GM12874 (cell line): ENCODE measurements around the gene KRTAP9-4.
"Not testable (repeated sequence)": the region's sequence is repeated elsewhere in the genome, so short reads cannot be mapped to it uniquely, and the experiment has no call there.

Experiments used
- CTCF ChIP-seq: IDR thresholded peaks from 2 replicates; pipeline ENCODE4 v1.5.1; 2011; ENCODE audit warnings: low read depth, mild to moderate bottlenecking, control low read depth, low read length, moderate library complexity; ENCODE audit not compliant: insufficient read depth

Gene KRTAP9-4

GRCh38 chr17:41230094-41230493, 19.4 kb upstream of the KRTAP9-4 start:
- no peak for TF ChIP-seq CTCF

GRCh38 chr17:41231731-41232130, 17.8 kb upstream of the KRTAP9-4 start:
- TF ChIP-seq CTCF = no peak

- TF ChIP-seq CTCF = not testable (repeated sequence)
Observed at GRCh38 chr17:41232399-41233105, 16.9 kb upstream of the KRTAP9-4 start, which contains the start of gene KRTAP9-3. Gene KRTAP9-3 (plus strand): TSS chr17:41232449. CDS start chr17:41232502, 53 bp downstream.

- TF ChIP-seq CTCF = not testable (repeated sequence)
Observed at GRCh38 chr17:41237949-41238437, 11.5 kb upstream of the KRTAP9-4 start, which contains the start of gene KRTAP9-8. Gene KRTAP9-8 (plus strand): TSS chr17:41237999. CDS start chr17:41238052, 53 bp downstream.

- TF ChIP-seq CTCF = no peak
Observed at GRCh38 chr17:41251261-41251660, 1.8 kb downstream of the KRTAP9-4 start.

- no peak for TF ChIP-seq CTCF
Observed at GRCh38 chr17:41254861-41255260, 5.4 kb downstream of the KRTAP9-4 start.

GRCh38 chr17:41255381-41256290, 6.1 kb downstream of the KRTAP9-4 start, which contains the start of gene KRTAP9-9:
Gene KRTAP9-9 (plus strand): TSS chr17:41255384.
- not testable (repeated sequence) for TF ChIP-seq CTCF
